Panc1 (cell line): ENCODE data around the gene CDH13. TPM values are rescaled to one million over a fixed set of nuclear protein-coding genes. Genes with fewer than 3 reads are reported as not detected.

ENCODE experiments used
- ATAC-seq: fragments of 200-7000 bp; cut with Tn5 transposase; 2 replicates; pipeline ENCODE4 v1.9.1; 2020; ENCODE audit warnings: mild to moderate bottlenecking, moderate library complexity
- BruUV-seq: library from RNA; stranded (reverse); fragments of 400-500 nt; replicated peaks from 2 replicates; lab custom pipeline; 2021; lab: Mats Ljungman, UMichigan
- CTCF ChIA-PET: fragments of 300-600 bp; sonication (Branson Sonifier 250); formaldehyde crosslinking; loops from one replicate; lab custom pipeline; 2022; ENCODE audit warnings: antibody characterized with exemption; lab: Charles Lee
- POLR2A ChIA-PET: fragments of 300-600 bp; sonication (Branson Sonifier 250); formaldehyde crosslinking; loops from one replicate; lab custom pipeline; 2022; ENCODE audit warnings: antibody characterized with exemption; lab: Charles Lee
- DNase-seq: peaks from one replicate; pipeline ENCODE4 v3.0.0-alpha.2; 2010; ENCODE audit warnings: low read depth, low spot score
- H3K27ac ChIP-seq: 2 replicates; pipeline ENCODE4 v1.5.1; 2011; ENCODE audit warnings: mild to moderate bottlenecking, low read length, inconsistent platforms
- H3K27me3 ChIP-seq: fragments of 200-500 bp; sonication (Bioruptor generic); 2 replicates; pipeline ENCODE4 v1.6.0; 2014; ENCODE audit warnings: low read length, inconsistent platforms; ENCODE audit not compliant: control insufficient read depth, insufficient read depth
- H3K36me3 ChIP-seq: fragments of 200-500 bp; sonication (Bioruptor generic); 2 replicates; pipeline ENCODE4 v1.5.1; 2014; ENCODE audit warnings: inconsistent platforms, mild to moderate bottlenecking, low read length, moderate library complexity; ENCODE audit not compliant: control insufficient read depth, insufficient read depth
- H3K4me1 ChIP-seq: 2 replicates; pipeline ENCODE4 v1.5.1; 2011; ENCODE audit warnings: inconsistent platforms, mild to moderate bottlenecking, low read length, moderate library complexity; ENCODE audit not compliant: control insufficient read depth, insufficient read depth
- H3K4me3 ChIP-seq, 2 experiments: 2 replicates each; pipeline ENCODE4 v1.5.1; 2011 to 2012; ENCODE audit warnings: low read depth in 2 of 2, low read length in 2 of 2, mild to moderate bottlenecking in 2 of 2, inconsistent platforms in 1 of 2, moderate library complexity in 1 of 2
- H3K9me3 ChIP-seq: fragments of 200-500 bp; sonication (Bioruptor generic); 2 replicates; pipeline ENCODE4 v1.5.1; 2014; ENCODE audit warnings: low read depth, mild to moderate bottlenecking, inconsistent platforms, low read length, moderate library complexity; ENCODE audit not compliant: control insufficient read depth, insufficient read depth
- CTCF ChIP-seq: fragments of 450-650 bp; IDR thresholded peaks from 2 replicates; pipeline ENCODE4 v1.5.1; 2017; ENCODE audit warnings: mild to moderate bottlenecking
- POLR2AphosphoS5 ChIP-seq: IDR thresholded peaks from 2 replicates; pipeline ENCODE4 v1.6.1; 2012; ENCODE audit warnings: mild to moderate bottlenecking, low read depth, low read length, moderate library complexity
- SIN3A ChIP-seq: IDR thresholded peaks from 2 replicates; pipeline ENCODE4 v1.6.1; 2012; ENCODE audit warnings: low read depth, mild to moderate bottlenecking, low read length, moderate library complexity, borderline replicate concordance; ENCODE audit not compliant: insufficient read depth
- TCF7L2 ChIP-seq: IDR thresholded peaks from 2 replicates; pipeline ENCODE4 v1.6.1; 2011; ENCODE audit warnings: mild to moderate bottlenecking, low read depth, low read length, inconsistent platforms
- in situ Hi-C: cut with HindIII; loops from 2 replicates; pipeline ENCODE4 v1.10.0; 2016; ENCODE audit warnings: low sequenced_read_pairs, low pct_unique_long_range_greater_than_20kb
- intact Hi-C: fragments of 100-400 bp; cut with micrococcal nuclease; formaldehyde crosslinking; loops from one replicate; pipeline ENCODE4 v1.10.0; 2022; ENCODE audit not compliant: unreplicated experiment
- total RNA-seq: library from RNA; stranded (reverse); gene quantifications from one replicate; pipeline ENCODE4 v1.2.1, GENCODE V29; 2021; ENCODE audit not compliant: unreplicated experiment
- TF ChIP-seq, protein P1 (sequence below), 2 experiments: IDR thresholded peaks; 2 replicates each; pipeline ENCODE4 v1.6.1; 2011 to 2012; ENCODE audit warnings: low read depth in 2 of 2, control low read depth in 1 of 2, low read length in 1 of 2, mild to moderate bottlenecking in 1 of 2, moderate library complexity in 1 of 2; ENCODE audit not compliant: insufficient read depth in 1 of 2

Gene CDH13
- total RNA-seq, 1 experiment from 2014 or later: not detected

DNA sequence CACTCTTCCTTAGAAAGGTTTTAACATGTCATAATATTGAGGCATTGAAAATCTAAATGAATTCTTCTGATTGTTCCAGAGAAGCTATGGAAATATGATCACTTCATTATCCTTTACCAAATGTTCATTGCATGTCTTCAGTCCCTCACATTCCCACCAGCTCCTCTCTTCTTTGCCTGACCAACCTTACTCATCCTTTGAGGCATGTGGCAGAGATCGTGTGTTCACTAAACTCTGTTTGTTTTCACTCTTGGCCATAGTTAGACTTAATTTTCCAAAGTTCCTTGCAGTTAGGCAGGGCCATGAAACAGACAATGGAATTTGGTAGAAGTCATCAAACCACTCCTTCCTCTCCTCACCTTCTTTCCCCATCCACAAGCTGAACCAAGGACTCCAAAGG is 914.5 kb downstream of the CDH13 start:
- ChIA-PET POLR2A (no interaction called here), CTCF (no interaction called here)
- H3K27me3 ChIP-seq: no peaks in the 10 kb centered on the region
- TF ChIP-seq, protein P1, sequence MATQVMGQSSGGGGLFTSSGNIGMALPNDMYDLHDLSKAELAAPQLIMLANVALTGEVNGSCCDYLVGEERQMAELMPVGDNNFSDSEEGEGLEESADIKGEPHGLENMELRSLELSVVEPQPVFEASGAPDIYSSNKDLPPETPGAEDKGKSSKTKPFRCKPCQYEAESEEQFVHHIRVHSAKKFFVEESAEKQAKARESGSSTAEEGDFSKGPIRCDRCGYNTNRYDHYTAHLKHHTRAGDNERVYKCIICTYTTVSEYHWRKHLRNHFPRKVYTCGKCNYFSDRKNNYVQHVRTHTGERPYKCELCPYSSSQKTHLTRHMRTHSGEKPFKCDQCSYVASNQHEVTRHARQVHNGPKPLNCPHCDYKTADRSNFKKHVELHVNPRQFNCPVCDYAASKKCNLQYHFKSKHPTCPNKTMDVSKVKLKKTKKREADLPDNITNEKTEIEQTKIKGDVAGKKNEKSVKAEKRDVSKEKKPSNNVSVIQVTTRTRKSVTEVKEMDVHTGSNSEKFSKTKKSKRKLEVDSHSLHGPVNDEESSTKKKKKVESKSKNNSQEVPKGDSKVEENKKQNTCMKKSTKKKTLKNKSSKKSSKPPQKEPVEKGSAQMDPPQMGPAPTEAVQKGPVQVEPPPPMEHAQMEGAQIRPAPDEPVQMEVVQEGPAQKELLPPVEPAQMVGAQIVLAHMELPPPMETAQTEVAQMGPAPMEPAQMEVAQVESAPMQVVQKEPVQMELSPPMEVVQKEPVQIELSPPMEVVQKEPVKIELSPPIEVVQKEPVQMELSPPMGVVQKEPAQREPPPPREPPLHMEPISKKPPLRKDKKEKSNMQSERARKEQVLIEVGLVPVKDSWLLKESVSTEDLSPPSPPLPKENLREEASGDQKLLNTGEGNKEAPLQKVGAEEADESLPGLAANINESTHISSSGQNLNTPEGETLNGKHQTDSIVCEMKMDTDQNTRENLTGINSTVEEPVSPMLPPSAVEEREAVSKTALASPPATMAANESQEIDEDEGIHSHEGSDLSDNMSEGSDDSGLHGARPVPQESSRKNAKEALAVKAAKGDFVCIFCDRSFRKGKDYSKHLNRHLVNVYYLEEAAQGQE (IDR thresholded peaks at IDR 0.05; ENCODE audit: insufficient read depth in 1 of 2, low read depth in 2 of 2, low read length in 1 of 2): no peak
- no peak for TF ChIP-seq CTCF
- no peak for TF ChIP-seq POLR2AphosphoS5
- TF ChIP-seq TCF7L2: no peak
- TF ChIP-seq SIN3A: no peak
- BruUV-seq: no TSS peak
- H3K4me3 ChIP-seq: no peak overlapping the region
- in situ Hi-C loops (no loop called here), intact Hi-C loops (no loop called here)
- ATAC-seq (no peak), DNase-seq (no peak)
- no peaks in the 10 kb centered on the region for H3K4me1 ChIP-seq
- H3K36me3 ChIP-seq: no peaks in the 10 kb centered on the region
- no peaks in the 10 kb centered on the region for H3K9me3 ChIP-seq
- no peak overlapping the region for H3K27ac ChIP-seq

- DNase-seq (no peak), ATAC-seq (no peak)
- POLR2A ChIA-PET: no interaction called here
- CTCF ChIA-PET: no interaction called here
- no peaks in the 10 kb centered on the region for H3K9me3 ChIP-seq
- H3K27me3 ChIP-seq: no peaks in the 10 kb centered on the region
- H3K4me3 ChIP-seq: no peak overlapping the region
- in situ Hi-C loops (no loop called here), intact Hi-C loops (no loop called here)
- BruUV-seq: no TSS peak
- H3K36me3 ChIP-seq: no peaks in the 10 kb centered on the region
- no peak for TF ChIP-seq CTCF
- TF ChIP-seq, protein P1 (IDR thresholded peaks at IDR 0.05; ENCODE audit: insufficient read depth in 1 of 2, low read depth in 2 of 2, low read length in 1 of 2): no peak
- no peak for TF ChIP-seq POLR2AphosphoS5
- TF ChIP-seq SIN3A: no peak
- TF ChIP-seq TCF7L2: no peak
- no peaks in the 10 kb centered on the region for H3K4me1 ChIP-seq
- no peak overlapping the region for H3K27ac ChIP-seq
Observed at GRCh38 chr16:83542491-83542890, 915.7 kb downstream of the CDH13 start.
